NCI-H2227 treated with DMSO at 0.1 percent for 48 hours (cell line): ENCODE measurements around the gene SPATA13.
A peak's percentile ranks its signal among the peaks of the same experiment; 100 is the strongest.
"Not testable (repeated sequence)": the region's sequence is repeated elsewhere in the genome, so short reads cannot be mapped to it uniquely, and the experiment has no call there.

Experiments used
- DNase-seq: peaks from one replicate; lab custom pipeline; 2025; lab: John Stamatoyannopoulos, UW

SPATA13 gene

DNA sequence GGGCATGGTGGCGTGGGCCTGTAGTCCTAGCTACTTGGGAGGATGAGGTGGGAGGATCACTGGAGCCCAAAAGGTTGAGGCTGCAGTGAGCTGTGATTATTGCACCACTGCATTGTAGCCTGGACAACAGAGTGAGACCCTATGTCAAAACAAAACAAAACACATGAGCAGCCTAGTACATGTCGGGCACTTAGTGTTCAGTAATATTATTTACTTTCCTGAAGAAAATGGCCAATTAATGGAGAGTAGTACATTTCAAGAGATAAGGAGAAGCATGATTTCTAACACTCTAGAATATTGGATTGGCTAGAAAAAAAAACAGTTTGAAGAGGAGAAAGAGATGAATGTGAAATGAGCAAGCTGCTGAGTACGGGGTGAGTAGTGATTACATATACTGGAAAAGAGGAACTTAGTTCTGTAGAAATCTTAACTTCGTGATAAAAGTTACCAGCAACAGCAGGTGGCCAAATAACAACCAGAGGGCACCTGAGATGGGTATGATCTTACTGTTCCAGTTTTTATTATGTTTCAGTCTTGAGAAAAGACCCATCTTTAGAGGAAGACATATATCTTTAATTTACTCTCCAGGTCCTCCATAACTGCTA lies 36.2 kb downstream of the SPATA13 start:
- no peak for DNase-seq

GRCh38 chr13:24199016-24199415 lies 38.5 kb downstream of the SPATA13 start:
- DNase-seq, result no peak

GRCh38 chr13:24202215-24202614 lies 41.7 kb downstream of the SPATA13 start:
- DNase-seq, result no peak

DNA sequence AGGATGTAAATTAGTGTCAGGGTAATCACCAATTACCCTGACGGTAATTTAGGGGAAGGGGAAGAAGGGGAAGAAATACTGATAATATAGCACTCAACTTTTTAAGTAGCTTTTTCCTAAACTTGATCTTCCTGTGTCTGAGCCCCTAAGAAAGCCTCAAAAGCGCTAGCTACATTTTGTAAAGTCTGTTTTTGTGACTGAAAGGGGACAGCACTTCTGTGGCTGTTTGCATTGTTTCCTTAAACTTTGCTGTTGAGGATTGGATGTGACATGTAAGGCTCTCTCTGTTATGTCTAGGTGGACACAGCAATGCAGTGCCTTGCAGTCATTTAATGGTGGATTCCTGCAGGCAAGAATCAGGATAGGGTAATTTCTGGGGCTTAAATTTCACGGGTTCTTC lies 42.8 kb downstream of the SPATA13 start:
- no peak for DNase-seq

DNA sequence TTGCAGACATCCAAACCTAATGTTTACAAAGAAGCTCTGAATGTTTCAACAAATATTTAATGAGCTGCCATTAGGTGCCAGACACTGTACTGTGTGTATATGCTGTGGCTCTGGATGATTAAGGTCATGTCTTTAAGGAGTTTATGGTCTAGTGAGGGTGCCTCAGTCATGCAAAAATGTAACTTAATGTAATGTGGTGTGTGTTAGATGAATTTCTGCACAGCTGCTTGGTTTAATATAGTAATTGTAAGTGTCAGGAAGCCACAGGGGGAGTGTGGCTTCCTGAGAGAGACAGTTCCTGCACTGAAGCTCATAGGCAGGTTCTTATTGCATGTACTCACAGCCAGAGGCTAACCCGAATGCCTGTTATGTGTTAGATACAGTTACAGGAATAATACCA lies 43.3 kb downstream of the SPATA13 start:
- DNase-seq, result no peak

- not testable (repeated sequence) for DNase-seq
These were observed 44.6 kb downstream of the SPATA13 start for GRCh38 chr13:24205076-24205475.

GRCh38 chr13:24207841-24208667 lies 47.5 kb downstream of the SPATA13 start:
- DNase-seq, result no peak

GRCh38 chr13:24209138-24209537 lies 48.6 kb downstream of the SPATA13 start:
- no peak for DNase-seq

- no peak for DNase-seq
These were observed 51.7 kb downstream of the SPATA13 start for GRCh38 chr13:24212254-24212653.

DNA sequence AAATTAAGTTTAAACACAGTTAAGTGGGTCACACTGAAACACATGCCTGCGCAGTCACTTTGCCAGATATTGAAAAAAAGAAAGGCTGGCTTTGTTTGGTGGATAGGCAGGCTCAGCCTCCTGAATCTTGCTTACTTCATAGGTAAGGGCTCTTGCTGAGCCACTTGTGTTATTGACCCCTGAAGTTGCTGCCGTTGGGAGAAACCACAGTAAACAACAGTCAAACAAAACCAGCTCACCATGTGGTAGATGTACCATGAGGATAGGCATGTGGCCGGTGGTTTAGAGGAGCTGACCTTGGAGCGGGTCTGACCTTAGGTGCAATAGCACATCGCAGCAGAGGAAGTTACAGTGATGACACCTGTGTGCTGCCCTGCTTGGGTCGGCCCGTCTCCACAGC lies 52.2 kb downstream of the SPATA13 start:
- DNase-seq, result no peak

DNA sequence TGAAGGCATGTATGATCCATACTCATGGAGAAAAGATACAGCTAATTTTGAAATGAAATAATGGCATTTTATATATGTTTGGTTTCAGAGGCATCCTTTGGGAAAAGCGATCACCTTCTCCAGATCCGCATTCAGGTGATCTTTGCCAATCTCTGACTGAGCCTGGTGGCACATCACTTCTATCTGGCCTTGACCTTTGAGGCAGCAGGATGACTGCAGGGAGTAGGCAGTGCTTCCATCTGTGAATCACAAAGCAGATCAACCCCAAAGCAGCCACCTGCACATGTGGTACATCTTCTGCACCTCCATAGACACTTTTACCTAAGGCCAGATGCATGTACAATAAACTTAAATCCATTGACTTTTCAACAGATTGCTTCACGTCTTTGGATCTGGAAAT lies 53.4 kb downstream of the SPATA13 start:
- DNase-seq, result no peak

GRCh38 chr13:24214528-24214927 lies 54.0 kb downstream of the SPATA13 start:
- no peak for DNase-seq

DNA sequence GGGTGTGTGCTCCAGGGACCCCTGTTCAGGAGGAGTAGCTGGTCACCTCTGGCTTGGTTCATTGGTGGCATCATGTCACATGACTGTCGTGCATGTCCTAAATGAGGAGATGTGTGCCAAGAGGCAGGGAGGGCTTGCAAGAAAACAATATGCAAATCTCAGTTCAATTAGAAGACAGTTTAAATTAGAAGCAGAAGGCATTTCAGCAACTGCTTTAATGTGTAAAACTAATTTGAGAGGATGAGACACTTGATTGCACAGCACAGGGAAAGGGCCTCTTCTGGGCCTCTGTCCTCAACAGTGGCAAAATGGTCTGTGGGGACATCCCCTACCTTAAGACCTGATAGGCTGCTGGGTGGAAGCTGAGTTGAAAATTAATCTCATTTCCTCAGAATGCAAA lies 54.6 kb downstream of the SPATA13 start:
- no peak for DNase-seq

DNA sequence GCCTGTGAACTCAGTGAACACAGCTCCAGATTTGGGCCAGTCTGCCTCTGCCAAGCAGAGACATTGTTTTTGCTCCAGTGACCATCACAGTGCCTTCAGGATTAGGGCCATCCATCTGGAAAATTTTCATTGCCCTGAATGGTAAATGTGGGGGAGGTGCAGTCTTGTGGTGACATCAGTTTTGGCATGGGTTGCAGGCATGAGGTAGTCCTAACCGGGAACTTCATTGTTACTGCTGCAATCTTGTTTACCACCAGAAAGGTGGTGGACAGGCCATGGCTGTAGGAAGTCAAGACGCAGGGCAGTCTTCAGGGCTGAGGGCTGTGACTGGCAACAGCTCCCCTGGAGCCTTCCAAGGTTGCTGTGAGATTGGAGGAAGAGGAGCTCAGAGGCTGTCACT lies 55.2 kb downstream of the SPATA13 start:
- no peak for DNase-seq

DNA sequence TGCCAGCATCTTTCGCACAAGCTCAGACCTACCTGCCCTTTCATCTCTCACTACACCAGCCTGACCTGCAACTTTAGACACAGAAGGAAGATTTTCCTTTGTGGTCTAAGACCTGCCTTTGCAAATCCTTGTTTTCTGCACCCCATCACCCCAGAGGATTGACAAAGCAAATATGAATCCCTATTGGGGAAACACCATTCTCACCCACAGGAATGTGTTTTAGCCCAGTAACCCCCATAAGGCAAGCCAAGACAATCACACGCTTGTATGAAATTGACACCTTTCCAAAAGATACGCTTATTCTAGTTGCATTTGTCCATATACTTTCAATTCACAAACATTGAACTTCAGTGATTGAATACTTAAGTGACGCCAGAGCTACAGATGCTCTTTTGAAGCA lies 55.7 kb downstream of the SPATA13 start:
- DNase-seq, result no peak

- not testable (repeated sequence) for DNase-seq
These were observed 56.3 kb downstream of the SPATA13 start for GRCh38 chr13:24216779-24217178.

DNA sequence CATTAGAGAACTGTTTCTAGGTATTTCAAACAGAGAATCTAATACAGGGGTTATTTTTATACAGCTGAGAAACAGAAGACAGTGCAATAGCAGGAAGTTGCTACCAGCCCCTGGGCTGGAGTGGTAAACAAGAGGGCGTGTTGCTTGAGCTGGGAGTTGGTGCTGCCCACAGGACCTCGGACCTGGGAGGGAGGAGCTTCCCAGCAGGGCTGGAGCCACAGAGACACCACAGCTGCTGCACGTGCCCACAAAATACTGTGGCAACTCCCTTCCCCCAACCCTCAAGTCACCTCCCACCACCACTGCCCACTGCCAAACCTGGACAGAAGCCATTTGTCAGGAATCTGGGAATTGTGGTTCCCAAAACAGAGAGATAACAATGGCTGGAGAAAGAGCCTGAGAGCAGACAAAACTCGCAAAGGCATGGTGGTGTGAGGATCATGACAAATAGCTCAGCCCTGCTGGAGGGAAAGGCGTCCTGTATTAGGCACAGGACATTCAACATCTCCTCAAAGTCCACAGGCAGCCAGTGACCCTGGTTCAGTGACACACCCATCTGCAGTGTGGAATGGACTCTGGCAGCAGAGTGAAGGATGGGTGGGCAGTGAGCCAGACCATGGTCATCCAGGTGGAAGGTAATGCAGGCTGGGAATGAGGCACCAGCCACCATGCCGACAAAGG lies 57.2 kb downstream of the SPATA13 start:
- DNase-seq, result no peak

DNA sequence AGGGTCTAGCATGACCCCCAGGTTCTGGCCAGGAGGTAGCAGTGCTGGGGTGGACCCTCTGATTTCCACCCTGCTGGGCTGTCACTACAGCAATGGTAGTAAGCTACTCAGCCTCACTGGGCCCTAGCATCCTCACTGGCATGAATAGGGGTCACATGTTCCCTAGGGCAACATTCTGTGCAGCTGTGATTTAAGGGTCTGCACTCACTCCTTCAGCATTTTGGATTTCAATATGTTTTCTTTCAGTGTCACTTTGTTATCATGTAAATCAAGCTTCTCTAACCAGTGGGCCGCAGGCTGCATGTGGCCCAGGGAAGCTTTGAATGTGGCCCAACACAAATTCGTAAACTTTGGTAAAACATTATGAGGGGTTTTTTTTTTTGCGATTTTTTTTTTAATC lies 57.8 kb downstream of the SPATA13 start:
- no peak for DNase-seq

GRCh38 chr13:24218977-24219376 lies 58.5 kb downstream of the SPATA13 start:
- no peak for DNase-seq

DNA sequence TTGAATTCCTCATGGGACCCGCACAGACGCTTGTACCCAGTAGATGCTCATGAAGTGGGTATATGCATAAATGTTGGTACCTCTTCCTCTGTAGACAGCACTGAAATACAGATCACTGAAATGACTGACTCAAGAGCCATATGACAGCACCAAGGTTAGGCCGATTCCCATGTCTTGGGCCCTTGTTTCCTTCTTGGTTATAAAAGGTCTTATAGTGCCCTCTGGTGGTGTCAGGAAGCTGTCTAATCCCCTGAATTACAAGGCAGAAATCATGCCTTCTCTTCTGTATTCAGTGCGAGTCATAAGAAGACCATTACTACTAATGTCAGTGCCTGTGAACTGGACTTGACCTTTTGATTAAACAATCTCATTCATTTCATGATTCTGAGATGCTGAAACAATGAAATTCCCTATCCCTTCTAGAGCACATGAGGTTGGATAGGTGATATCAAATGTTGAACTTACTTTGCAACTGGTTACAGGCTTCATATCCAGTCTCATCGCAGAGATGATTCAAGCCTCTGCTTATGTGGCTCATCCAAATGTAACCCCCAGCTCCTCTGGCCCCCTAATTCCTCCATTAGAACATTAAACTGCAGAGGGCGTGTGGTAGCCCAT lies 59.7 kb downstream of the SPATA13 start:
- DNase-seq, result peak; percentile 47

DNA sequence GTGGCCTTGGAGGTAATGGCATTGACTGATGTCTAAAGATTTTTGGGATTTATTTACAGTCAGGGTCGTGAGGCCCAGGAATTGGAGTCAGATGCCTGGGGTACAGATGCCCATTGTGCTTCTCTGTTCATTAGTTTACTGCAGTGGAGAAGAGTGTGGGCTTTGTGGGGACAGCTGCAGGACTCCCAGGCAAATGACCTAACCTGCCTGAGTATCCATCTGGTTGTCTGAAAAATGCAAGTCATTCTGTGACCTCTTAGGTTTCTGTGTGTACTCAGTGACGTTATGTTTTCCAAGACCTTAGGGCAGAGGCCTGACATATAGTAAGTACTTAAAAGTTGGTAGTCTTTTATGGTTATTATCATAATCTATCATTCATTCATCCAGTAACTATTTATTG lies 60.5 kb downstream of the SPATA13 start:
- DNase-seq, result no peak

- DNase-seq, result no peak
These were observed 62.2 kb downstream of the SPATA13 start for GRCh38 chr13:24222756-24223155.
